Measurements from ENCODE around the gene ZMYND19.
A peak's percentile ranks its signal among the peaks of the same experiment; 100 is the strongest.
"Not testable (repeated sequence)": the region's sequence is repeated elsewhere in the genome, so short reads cannot be mapped to it uniquely, and the experiment has no call there.

ZMYND19 gene

DNA sequence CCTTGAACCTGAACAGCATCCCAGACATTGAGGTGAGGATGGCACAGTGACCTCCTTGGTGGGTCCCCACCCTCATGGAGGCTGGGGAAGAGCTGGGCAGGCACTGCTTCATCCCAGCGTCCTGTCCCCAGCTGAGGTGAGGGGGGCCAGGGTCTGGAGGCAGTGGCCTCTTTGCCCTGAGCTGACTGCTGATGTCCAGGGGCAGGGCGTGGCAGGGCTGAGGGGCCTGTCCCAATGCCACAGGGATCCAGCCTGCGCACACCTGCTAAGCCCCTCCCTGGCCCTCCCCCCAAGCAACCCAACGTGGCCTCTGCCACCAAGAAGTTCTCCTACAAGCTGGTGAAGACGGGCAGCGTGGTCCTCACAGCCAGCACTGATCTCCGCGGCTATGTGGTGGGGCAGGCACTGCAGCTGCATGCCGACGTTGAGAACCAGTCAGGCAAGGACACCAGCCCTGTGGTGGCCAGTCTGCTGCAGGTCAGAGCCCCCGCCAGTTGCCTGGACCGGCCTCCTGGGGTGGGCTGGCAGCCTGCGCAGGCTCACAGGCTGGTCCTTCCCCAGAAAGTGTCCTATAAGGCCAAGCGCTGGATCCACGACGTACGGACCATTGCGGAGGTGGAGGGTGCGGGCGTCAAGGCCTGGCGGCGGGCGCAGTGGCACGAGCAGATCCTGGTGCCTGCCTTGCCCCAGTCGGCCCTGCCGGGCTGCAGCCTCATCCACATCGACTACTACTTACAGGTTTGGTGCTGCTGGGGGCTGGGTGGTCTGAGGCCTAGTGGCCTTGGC, 23.6 kb upstream of the ZMYND19 start:
- DNase-seq = no peak

DNA sequence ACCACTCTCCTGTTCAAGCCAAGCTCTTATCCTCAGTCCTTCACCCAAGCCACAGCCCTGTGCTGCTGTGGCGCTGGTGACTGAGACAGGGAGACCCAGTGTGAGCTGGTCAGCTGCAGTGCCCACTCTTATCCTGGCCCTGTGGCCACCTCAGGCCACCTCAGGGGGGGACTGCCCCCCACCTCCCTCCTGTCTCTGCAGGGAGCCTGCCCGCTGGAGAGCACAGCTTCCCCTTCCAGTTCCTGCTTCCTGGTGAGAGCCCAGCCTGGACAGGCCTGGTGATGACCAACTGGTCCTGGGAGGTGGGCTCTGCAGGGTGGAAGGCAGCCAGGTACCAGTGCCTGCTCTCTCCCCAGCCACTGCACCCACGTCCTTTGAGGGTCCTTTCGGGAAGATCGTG, 22.9 kb upstream of the ZMYND19 start:
- no peak for DNase-seq

DNA sequence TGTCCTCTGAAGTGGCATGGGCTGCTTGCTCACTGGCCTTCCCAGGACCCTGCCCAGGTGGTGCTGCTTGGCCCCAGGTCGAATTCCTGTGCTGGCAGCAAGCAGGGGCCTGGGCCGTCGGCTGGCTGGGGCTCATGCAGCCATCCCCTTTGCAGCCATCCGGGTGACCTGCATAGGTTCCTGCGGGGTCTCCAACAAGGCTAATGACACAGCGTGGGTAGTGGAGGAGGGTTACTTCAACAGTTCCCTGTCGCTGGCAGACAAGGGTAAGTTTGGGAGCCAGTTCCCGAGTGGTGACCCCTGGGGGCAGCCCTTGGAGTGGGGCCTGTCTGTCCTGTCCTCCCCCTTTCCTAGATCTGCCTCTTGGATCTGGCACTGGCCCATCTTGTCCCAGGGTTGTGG, 22.4 kb upstream of the ZMYND19 start:
- DNase-seq = no peak

DNA sequence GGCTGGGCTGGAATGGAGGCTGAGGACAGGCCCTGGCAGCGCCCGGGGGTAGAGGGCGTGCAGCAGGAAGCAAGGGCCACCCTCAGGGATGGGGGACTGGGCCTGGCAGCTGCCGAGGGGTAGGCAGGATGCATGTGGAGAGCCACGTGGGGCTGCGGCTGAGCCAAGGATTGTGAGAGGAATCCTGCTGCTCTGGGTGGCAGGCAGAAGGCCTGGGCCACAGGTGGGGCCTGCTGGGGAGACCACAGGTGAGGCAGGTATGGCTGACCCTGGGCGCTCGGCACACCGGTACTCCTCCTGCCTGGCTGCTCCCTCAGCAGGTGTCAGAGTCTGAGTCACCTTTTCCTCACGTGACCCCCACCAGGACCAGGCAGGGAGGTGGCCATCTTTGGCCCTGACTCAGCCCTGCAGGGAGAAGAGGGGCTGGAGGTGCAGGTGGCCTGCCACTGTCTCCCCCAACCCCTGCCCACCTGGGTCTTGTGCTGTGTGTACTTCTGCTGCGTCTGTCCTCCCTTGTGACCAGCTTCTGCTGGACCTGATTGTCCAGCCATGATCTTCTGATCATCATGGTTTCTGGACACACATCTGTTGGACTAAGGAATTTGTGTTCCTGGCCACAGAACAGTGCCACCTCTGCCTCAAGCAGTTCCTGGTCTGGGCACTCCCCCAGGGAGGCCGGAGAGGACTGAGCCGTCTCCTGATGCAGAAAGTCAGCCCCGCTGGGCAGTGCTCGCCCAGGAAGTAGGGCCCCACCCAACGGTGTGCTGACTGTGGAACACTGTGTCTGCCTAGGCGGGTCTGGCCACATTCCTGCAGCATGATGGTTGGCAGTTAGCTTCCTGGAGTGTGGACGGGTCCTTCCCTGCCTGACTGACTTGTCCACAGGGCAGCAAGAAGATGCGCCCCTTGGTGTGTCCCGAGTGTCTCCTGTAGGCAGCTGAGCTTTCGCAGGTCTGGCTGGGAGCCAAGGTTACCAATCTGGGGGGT, 21.6 kb upstream of the ZMYND19 start:
- DNase-seq = peak in 1 of 2 donors; percentile 43

DNA sequence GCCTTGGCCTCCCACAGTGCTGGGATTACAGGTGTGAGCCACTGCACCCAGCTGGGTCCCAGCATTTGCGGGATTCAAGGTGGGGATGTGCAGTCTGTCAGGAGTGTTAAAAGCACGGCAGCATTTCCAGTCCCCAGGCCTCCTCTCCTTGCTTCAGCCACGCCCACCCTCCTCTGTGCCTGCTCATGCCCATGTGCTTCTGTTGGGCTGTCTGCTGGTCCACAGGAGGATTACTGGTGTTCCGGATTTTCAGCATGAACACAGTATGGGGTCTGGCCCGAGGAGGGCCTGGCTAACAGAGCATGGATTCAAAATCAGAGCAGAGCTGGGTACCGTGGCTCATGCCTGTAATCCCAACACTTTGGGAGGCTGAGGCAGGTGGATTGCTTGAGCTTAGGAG, 20.6 kb upstream of the ZMYND19 start:
- no peak for DNase-seq

DNA sequence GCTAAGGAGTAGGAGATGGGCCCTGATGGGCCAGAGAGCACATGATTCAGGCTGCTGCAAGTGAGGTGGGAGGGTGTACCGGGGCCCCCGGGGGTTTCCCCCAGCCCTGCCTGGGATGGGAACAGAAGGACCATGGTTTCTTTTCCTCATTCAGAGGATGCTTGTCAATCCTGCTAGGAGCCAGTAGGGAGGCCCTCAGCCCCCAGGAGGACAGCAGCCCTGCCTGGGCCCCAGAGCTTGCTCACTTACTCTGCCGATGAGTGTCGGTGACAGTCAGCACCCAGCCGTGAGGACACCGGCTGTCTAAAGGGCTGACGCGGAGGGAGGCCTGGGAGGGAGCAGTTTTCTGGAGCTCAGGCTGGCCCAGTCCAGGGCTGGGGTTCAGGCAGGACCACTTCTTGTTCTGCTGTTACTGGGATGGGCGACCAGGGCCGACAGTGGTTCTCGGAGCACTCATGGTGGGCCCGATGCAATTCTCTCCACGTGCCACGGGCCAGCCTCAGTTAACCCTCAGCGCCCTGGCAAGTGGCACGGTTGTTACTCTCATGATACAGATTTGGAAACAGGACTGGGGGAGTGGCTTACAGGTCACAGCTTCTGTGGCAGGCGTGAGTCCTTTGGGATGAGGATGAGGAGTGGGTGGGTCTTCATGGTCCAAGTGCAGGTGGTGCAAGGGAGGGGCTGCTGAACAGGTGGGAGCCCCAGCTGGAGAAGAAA, 17.0 kb upstream of the ZMYND19 start:
- DNase-seq = no peak

DNA sequence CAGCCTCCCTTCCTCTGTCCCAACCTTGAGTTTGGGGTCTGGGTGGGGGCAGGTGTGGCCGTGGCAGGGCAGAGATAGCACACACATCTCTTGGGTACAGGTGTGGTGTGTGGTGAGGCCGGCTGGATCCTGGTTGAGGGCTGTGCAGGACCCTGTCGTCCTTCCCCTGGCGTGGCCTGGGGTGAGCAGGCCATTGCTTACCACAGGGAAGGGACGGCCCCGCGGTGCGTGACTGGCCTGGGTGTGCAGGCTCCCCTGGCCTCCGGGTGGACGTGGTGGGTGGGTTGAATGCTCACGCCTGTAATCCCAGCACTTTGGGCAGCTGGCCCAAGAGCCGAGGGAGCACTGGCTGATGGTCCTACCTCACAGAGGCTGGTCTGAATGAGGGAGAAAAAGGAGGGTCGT, 16.4 kb upstream of the ZMYND19 start:
- DNase-seq = no peak

DNA sequence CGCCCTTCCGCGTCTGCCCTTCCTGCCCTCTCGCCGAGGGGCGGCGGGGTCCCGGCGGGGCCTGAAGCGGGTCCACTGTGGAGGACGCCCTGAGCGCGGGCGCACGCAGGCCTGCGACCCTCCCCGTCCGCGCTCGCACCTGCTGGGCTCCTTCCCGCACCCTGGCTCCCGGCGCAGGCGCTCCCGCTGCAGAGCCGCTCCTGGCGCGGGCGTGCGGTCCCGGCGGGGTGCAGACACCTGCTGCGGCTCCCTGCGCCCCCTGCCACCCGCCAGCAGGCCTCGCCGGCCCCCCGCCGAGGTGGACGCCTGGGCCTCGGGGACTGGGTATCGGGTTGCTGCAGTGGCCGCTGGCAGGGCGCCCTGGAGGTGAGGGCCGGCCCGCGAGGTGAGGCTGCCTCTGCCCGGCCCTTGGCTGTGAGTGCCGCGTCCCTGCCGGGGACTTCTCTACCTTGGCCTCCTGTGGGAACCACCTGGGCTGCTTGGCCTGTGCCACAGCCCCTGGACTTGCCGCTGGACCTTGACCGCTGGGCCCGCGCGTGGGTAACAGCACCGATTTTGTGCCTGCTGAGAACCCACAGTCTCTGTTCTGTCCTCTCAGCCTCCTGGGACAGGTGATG, 15.8 kb upstream of the ZMYND19 start:
- DNase-seq = peak in 1 of 2 donors; percentile 43

DNA sequence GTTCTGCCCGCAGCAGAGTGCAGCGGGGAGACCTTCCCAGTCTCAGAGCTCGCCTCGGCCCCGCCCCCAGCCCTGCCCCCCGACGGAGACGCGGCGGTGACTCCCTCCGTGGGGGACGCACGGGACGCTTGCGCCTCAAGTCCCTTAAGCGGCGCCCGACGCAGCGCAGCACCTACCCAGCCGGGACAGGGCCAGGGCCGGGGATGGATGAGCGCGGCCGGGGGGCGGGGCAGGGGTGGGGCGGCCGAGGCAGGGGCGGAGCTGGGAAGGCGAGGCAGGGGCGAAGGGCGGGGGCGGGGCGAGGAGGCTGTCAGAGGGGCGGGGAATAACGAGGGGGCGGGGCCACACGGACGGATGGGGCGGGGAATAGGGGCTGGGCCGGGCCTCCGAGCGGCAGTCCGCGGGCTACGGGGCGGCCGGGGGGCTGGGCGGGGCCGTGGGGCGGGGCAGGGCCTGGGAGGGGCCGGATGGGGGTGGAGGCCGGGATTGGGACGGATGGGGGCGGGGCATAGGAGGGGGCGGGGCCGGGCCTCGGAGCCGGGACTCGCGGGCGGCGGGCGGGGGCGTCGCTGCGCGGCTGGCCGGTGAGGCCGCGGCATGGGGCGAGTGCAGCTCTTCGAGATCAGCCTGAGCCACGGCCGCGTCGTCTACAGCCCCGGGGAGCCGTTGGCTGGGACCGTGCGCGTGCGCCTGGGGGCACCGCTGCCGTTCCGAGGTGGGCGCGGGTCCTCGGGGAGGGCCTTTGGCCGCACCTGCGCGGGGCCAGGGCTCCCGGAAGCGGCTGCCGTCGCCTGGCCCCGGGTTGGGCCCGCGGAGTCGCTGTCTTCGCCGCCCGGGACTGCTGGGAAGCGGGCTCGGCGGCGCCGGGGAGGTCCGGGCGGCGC, 15.1 kb upstream of the ZMYND19 start, which contains the start of gene ARRDC1:
ARRDC1 (plus strand) TSS at position 566 of the 884 bp plus-strand sequence; CDS start at position 598, 32 bp downstream.
- DNase-seq = peak; percentile 91 to 92

DNA sequence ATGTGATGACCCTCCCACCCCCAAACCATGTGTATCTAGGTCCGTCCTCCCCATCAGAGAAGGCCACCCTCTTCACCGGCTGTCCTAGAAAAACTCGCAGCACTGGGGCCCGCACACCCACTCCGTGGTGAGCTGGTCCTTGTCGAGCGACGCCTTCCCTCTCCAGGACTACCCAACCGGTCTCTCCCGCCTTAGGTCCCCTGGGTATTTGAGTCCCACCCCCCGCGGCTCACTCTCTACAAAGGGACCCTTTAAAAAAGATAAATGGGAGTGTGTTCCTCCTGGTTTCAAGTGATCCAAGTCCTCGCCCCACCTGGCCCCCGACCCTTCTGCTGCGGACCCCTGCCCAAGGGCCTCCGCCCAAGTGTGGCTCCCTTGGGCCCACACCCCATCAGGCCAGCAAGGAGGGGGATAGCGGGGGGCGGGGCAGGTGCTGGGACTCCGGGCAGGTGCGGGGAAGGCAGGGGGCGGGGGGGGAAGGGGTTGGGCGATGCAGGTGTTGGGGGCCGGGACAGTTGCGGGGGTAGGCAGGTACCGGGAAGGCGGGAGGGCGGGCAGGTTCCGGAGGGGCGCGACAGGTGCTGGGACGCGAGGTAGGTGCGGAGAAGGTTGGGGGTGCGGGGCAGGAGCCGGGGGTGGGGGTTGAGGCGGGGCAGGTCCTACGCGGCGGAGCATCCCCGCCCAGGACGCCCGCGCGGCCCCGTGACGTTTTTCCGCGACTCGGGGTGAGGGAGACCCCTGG, 14.2 kb upstream of the ZMYND19 start:
- no peak for DNase-seq

DNA sequence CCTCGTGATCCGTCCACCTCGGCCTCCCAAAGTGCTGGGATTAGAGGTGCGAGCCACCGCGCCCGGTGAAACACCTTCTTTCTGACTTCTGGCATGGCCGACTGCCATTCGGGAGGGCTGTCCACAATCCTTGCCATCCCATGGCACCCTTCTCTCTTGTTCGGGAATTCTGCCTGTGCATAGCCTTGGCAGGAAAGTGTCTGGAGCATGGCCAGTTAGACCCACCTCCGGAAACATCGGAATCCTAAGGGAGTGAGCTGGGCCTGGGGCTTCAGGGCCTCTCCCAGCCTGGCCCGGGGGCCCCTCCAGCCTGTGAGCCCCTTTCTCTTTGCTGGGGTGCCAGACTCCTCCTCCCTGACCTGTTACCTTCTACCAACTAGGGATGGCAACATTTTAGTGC, 13.6 kb upstream of the ZMYND19 start:
- DNase-seq = no peak

DNA sequence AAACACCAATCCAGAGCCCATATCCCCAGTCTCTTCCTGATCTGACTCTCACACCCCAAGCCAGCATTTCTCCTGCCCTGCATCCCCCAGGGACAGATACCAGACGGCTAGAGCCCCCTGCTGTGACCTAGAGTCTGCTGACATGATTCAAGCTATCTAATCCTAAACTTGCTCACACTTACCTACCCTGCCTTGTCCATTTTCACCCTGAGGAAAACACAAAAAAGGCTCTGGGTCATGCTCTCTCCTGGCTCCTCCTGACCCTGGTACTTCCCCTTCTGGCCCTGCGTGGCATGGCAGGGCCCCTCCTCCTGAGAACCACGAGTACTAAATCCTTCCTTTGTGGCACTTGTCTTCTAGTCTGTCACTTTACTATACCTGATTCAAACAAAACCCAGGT, 12.3 kb upstream of the ZMYND19 start:
- no peak for DNase-seq

DNA sequence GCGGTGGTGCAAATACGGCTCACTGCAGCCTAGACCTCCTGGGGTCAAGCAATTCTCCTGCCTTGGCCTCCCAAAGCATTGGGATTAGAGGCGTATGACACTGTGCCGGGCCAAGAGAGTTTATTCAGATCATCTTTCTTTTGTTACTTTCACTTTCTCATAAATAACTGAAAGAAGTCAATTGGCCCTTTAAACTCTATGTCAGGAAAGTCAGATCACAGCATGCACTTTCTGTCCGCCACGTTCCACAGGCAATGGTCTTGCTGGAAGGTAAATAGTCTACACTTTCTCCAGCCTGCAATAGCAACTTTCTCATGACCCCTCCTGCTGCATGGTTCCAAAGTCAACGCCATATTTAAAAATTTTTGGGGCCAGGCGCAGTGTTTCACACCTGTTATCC, 8.6 kb upstream of the ZMYND19 start:
- no peak for DNase-seq

DNA sequence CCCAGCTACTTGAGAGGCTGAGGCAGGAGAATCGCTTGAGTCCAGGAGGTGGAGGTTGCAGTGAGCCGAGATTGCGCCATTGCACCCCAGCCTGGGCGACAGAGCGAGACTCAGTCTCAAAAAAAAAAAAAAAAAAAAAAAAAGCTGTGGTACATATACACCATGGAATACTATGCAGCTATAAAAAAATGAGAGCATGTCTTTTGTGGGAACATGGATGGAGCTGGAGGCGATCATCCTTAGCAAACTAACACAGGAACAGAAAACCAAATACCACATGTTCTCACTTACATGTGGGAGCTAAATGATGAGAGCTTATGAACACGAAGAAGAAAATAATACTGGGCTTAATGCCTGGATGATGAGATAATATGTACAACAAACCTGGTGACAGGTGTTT, 6.3 kb upstream of the ZMYND19 start:
- not testable (repeated sequence) for DNase-seq

DNA sequence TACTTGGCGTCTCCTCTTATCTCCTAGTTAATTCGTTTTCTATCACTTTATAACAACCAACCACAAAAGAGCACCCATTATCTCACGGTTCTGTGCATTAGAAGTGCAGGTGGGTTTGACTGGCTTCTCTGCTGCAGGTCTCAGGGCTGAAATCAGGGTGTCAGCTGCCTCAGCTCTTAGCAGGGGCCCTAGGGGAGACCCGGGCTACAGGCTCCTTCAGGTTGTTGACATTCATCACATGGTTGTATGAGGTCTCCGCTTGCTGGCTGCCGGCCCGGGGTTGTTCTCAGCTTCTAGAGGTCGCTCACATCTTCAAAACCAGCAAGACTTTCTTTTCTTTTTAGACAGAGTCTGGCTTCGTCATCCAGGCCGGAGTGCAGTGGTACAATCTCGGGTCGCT, 2.9 kb upstream of the ZMYND19 start:
- no peak for DNase-seq

DNA sequence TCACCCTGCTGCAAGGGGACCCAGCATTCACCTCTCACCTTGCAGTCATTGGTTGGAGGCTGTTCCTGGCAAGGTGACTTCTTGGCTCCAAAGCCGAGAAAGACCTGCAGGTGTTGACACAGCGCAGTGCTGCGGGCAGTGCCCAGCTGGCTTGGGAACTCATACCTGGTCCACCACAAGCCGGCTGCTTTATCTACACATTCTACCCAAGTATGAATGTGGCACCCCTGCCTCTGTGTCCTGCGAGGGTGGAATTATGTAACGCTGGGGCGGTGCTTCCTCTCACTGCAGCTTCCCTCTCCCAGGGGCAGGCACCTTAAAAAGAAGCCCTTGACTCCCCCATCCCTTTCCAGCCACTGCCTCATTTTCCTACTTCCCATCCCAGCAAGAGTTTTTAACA, 2.5 kb upstream of the ZMYND19 start:
- no peak for DNase-seq

DNA sequence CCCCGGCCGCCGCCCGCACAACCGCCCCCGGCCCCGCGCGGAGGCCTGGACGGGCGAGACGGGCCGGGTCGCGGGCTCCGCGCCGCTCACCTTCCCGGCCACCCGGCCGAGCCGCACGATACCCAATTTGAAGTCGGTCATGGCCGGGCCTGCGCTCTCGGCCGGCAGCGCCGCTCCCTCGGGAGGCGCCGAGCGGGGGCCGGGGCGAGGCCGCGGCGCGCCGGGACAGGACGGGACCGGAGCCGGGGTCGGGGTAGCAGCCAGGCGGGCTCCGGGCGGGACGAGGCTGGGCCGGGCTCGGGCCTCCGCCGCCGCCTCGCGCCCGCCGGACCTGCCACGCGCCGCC, 216 bp downstream of the ZMYND19 start:
- DNase-seq = no peak

DNA sequence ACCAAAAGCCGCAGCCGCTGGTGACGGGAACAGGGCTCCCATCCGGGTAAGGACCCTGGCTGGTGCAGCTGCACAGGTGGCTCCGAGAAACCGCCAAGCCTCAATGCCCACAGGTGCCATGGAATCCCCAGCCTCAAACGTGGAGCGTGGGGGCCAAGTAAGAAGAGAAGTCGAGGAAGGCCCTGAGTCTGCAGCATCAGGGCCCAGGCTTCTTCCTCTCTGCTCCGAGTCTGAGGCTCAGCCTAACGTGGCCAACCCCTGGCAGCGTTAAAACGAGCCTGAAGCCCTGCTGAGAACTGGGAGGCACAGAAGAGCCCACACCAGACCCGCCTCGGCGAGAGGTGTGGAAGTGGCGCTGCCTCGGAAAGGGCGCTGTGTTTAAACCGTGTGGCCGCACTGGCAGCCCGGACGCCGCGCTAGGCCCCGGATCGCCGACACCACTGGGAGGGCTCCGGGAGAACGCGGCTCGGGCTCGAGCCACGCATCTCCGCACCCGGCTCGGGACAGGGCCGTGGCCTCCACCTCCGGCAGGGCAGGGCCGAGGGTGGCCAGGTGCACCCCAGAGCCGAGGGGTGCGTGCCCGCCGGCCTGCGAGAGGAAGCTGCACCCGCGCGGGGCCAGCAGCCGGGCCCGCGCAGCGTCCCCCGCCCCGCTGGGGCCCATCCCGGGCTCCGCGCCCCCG, 730 bp downstream of the ZMYND19 start:
- DNase-seq = no peak

DNA sequence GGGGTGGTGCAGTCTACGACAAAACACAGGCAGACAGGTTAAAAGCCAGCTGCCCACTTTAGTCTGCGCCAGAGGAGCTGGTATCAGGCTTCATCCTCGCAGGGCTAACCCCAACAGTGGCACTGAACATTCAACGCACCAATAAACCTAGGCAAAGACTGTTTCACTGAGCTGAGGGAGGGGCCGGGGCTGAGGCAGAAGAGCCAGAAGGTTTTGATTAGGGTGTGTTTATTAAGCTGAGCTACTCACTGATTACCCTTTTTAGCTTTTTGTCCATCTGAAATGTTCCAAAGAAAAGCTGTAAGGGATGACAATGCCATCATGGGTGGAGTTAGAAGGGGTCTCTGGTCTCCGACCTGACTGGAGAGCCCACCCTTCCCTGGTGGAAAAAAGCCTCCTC, 1.4 kb downstream of the ZMYND19 start:
- no peak for DNase-seq

DNA sequence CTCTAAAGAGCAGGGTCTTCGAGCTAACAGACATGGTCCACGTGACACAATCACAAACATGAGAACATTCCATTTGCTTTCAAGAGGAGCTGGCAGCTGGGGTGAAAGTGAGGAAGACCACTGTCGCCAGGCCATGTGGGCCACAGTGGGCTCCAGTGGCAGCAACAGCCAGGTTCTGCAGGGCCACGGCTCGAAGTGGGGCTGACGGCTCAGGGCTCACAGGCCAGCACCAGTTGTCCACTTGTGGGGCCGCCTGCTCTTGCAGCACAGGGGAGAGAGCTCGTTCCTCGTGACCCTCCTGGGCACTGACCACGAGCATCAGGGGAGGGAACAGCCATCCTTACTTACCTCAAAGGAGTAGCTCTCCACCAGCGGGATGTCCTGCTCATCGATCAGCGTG, 2.0 kb downstream of the ZMYND19 start:
- no peak for DNase-seq
